HCT116 (cell line): ENCODE measurements around the gene CPM. TPM values are rescaled to one million over a fixed set of nuclear protein-coding genes. Genes with fewer than 3 reads are reported as not detected.

Experiments
- ATAC-seq: fragments of 200-7000 bp; cut with Tn5 transposase; 2 replicates; pipeline ENCODE4 v1.9.1; 2020; ENCODE audit warnings: mild to moderate bottlenecking, moderate library complexity
- BruUV-seq: library from RNA; stranded (reverse); fragments of 400-500 nt; replicated peaks from 2 replicates; lab custom pipeline; 2021; lab: Mats Ljungman, UMichigan
- CTCF ChIA-PET: fragments of 300-600 bp; sonication (Branson Sonifier 250); formaldehyde crosslinking; loops from one replicate; lab custom pipeline; 2021; ENCODE audit warnings: antibody characterized with exemption; lab: Charles Lee
- POLR2A ChIA-PET: fragments of 300-600, 350-600 bp; sonication (Branson Sonifier 250); formaldehyde crosslinking; loops from one replicate; lab custom pipeline; 2021; ENCODE audit warnings: antibody characterized with exemption; lab: Charles Lee
- RAD21 ChIA-PET, 2 experiments: fragments of 300-600 bp; sonication (Branson Sonifier 250); formaldehyde crosslinking; loops; one replicate each; lab custom pipeline; 2023; ENCODE audit warnings: low total read pairs in 2 of 2; ENCODE audit not compliant: uncharacterized antibody in 2 of 2, unreplicated experiment in 2 of 2, low non-redundant PET in 1 of 2; lab: Charles Lee
- DNase-seq: peaks from one replicate; pipeline ENCODE4 v3.0.0-alpha.2; 2010; ENCODE audit warnings: low read depth, low spot score
- H2AFZ ChIP-seq: fragments of 200-600 bp; shearing (Covaris generic), sonication (generic); 2 replicates; pipeline ENCODE4 v1.6.1; 2017; ENCODE audit warnings: low read depth, mixed run types, mixed read lengths, antibody characterized with exemption, low read length; ENCODE audit not compliant: poor library complexity, severe bottlenecking
- H3K27ac ChIP-seq: 2 replicates; pipeline ENCODE4 v1.5.1; 2012; ENCODE audit warnings: low read depth, low read length
- H3K27me3 ChIP-seq: fragments of 200-600 bp; sonication (generic); 2 replicates; pipeline ENCODE4 v1.6.1; 2016; ENCODE audit warnings: mixed run types, low read length, mixed read lengths; ENCODE audit not compliant: insufficient read depth
- H3K36me3 ChIP-seq, 2 experiments: fragments of 200-500 bp in 1 of 2; fragments of 200-600 bp in 1 of 2; sonication (Bioruptor generic) in 1 of 2; sonication (generic) in 1 of 2; 2 replicates each; pipeline versions ENCODE4 v1.5.1 to v1.6.1; 2014 to 2016; ENCODE audit warnings: low read length in 2 of 2, inconsistent platforms in 1 of 2, mixed read lengths in 1 of 2, mixed run types in 1 of 2; ENCODE audit not compliant: insufficient read depth in 2 of 2, control insufficient read depth in 1 of 2
- H3K4me1 ChIP-seq, 2 experiments: fragments of 200-600 bp in 1 of 2; sonication (generic) in 1 of 2; 2 replicates each; pipeline versions ENCODE4 v1.5.1 to v1.6.1; 2012 to 2017; ENCODE audit warnings: low read length in 2 of 2, inconsistent platforms in 1 of 2, mild to moderate bottlenecking in 1 of 2, mixed read lengths in 1 of 2, mixed run types in 1 of 2, moderate library complexity in 1 of 2; ENCODE audit not compliant: insufficient read depth in 2 of 2, control insufficient read depth in 1 of 2
- H3K4me2 ChIP-seq: fragments of 200-600 bp; sonication (generic); 2 replicates; pipeline ENCODE4 v1.6.1; 2017; ENCODE audit warnings: mixed run types, low read length, mixed read lengths
- H3K4me3 ChIP-seq, 2 experiments: fragments of 200-600 bp in 1 of 2; sonication (generic) in 1 of 2; replicated peaks in 1 of 2; 2 replicates each; pipeline ENCODE4 v1.5.1; 2011 to 2016; ENCODE audit warnings: low read length in 2 of 2, control low read depth in 1 of 2, low read depth in 1 of 2, mild to moderate bottlenecking in 1 of 2, mixed read lengths in 1 of 2, mixed run types in 1 of 2
- H3K79me2 ChIP-seq: fragments of 200-600 bp; sonication (generic); 2 replicates; pipeline ENCODE4 v1.6.1; 2017; ENCODE audit warnings: mild to moderate bottlenecking, mixed run types, low read length, moderate library complexity, mixed read lengths; ENCODE audit not compliant: insufficient read depth
- H3K9ac ChIP-seq: fragments of 200-600 bp; sonication (generic); 2 replicates; pipeline ENCODE4 v1.6.1; 2016; ENCODE audit warnings: low read length, mixed read lengths
- H3K9me2 ChIP-seq: fragments of 200-600 bp; sonication (generic), shearing (Covaris generic); 2 replicates; pipeline ENCODE4 v1.6.1; 2017; ENCODE audit warnings: mixed run types, mild to moderate bottlenecking, moderate library complexity; ENCODE audit not compliant: insufficient read depth
- H3K9me3 ChIP-seq, 2 experiments: fragments of 200-500 bp in 1 of 2; fragments of 200-600 bp in 1 of 2; sonication (Bioruptor generic) in 1 of 2; sonication (generic) in 1 of 2; 2 replicates each; pipeline ENCODE4 v1.6.1; 2014 to 2017; ENCODE audit warnings: low read length in 2 of 2, mixed read lengths in 2 of 2, inconsistent platforms in 1 of 2, low read depth in 1 of 2, mild to moderate bottlenecking in 1 of 2, mixed run types in 1 of 2, moderate library complexity in 1 of 2; ENCODE audit not compliant: control insufficient read depth in 1 of 2, insufficient read depth in 1 of 2
- H4K20me1 ChIP-seq: fragments of 200-600 bp; sonication (generic), shearing (Covaris generic); 2 replicates; pipeline ENCODE4 v1.6.1; 2017; ENCODE audit warnings: mixed run types, mild to moderate bottlenecking, moderate library complexity; ENCODE audit not compliant: insufficient read depth
- CBX3 ChIP-seq: IDR thresholded peaks from 2 replicates; pipeline ENCODE4 v1.6.1; 2012; ENCODE audit warnings: low read depth
- EZH2phosphoT487 ChIP-seq: fragments of 200-600 bp; IDR thresholded peaks from 2 replicates; pipeline ENCODE4 v1.6.1; 2018; ENCODE audit warnings: antibody characterized with exemption, borderline replicate concordance
- POLR2A ChIP-seq: IDR thresholded peaks from 2 replicates; pipeline ENCODE4 v1.7.0; 2011; ENCODE audit warnings: borderline replicate concordance; ENCODE audit not compliant: insufficient read depth, insufficient read length; ENCODE audit errors: extremely low read depth
- SP1 ChIP-seq: IDR thresholded peaks from 2 replicates; pipeline ENCODE4 v1.6.1; 2012; ENCODE audit warnings: low read depth
- YY1 ChIP-seq: IDR thresholded peaks from 2 replicates; pipeline ENCODE4 v1.6.1; 2011; ENCODE audit warnings: low read length, low read depth, moderate library complexity, mild to moderate bottlenecking; ENCODE audit not compliant: insufficient replicate concordance; ENCODE audit errors: extremely low read depth
- ZNF274 ChIP-seq: fragments of 200-500 bp; sonication (Bioruptor generic); IDR thresholded peaks from 2 replicates; pipeline ENCODE4 v1.6.1; 2014; ENCODE audit warnings: mild to moderate bottlenecking, low read depth, low read length, inconsistent platforms
- intact Hi-C: fragments of 100-400 bp; cut with micrococcal nuclease; formaldehyde crosslinking; loops from 2 replicates; pipeline ENCODE4 v1.10.0; 2022
- total RNA-seq: library from RNA; stranded (reverse); gene quantifications from one replicate; pipeline ENCODE4 v1.2.1, GENCODE V29; 2021; ENCODE audit not compliant: unreplicated experiment
- TF ChIP-seq, protein P1 (sequence below): IDR thresholded peaks from 2 replicates; pipeline ENCODE4 v1.6.1; 2011; ENCODE audit warnings: mild to moderate bottlenecking, low read length, moderate library complexity; ENCODE audit not compliant: insufficient replicate concordance; ENCODE audit errors: extremely low read depth
- TF ChIP-seq, protein P2 (sequence below): IDR thresholded peaks from 2 replicates; pipeline ENCODE4 v1.6.1; 2012; ENCODE audit warnings: low read depth

CPM gene
- total RNA-seq, 1 experiment from 2014 or later: 5.3 TPM

DNA sequence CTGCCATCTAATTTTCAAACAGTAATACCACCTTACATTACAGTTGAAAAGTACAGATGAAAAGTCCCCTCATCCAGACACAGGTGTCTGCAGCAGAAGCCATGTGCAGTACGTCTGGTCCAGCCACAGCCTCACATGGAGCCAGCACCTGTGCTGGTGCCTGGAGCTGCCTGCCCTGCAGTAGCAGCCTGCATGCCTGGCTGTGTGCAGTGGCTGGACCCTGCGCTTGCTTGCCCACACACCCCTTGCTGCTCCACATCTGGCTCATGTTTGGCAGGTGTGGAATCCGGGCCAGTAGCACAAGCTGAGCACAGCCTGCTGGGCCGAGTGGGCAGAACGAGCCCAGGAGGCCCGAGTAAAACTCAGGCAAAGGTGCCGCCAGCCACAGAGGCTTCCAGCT lies 21.8 kb upstream of the CPM start:
- ChIA-PET CTCF (no interaction called here), POLR2A (no interaction called here), RAD21 (no interaction called here)
- 0 out of 4 replicates have a peak, but pooled peaks cover 4% of the 10 kb centered on the region in 2 experiments for H3K9me3 ChIP-seq
- no peaks in the 10 kb centered on the region; a peak in 1 of 4 replicates for H3K4me1 ChIP-seq
- no peak overlapping the region for H3K9ac ChIP-seq
- H3K4me3 ChIP-seq: no peak overlapping the region
- no peak overlapping the region for H3K4me2 ChIP-seq
- H3K27me3 ChIP-seq: no peaks in the 10 kb centered on the region
- no peak for DNase-seq
- TF ChIP-seq, protein P1, sequence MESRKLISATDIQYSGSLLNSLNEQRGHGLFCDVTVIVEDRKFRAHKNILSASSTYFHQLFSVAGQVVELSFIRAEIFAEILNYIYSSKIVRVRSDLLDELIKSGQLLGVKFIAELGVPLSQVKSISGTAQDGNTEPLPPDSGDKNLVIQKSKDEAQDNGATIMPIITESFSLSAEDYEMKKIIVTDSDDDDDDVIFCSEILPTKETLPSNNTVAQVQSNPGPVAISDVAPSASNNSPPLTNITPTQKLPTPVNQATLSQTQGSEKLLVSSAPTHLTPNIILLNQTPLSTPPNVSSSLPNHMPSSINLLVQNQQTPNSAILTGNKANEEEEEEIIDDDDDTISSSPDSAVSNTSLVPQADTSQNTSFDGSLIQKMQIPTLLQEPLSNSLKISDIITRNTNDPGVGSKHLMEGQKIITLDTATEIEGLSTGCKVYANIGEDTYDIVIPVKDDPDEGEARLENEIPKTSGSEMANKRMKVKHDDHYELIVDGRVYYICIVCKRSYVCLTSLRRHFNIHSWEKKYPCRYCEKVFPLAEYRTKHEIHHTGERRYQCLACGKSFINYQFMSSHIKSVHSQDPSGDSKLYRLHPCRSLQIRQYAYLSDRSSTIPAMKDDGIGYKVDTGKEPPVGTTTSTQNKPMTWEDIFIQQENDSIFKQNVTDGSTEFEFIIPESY: no peak
- TF ChIP-seq EZH2phosphoT487 (no peak), SP1 (no peak), POLR2A (no peak), CBX3 (no peak), ZNF274 (no peak), YY1 (no peak)
- TF ChIP-seq, protein P2, sequence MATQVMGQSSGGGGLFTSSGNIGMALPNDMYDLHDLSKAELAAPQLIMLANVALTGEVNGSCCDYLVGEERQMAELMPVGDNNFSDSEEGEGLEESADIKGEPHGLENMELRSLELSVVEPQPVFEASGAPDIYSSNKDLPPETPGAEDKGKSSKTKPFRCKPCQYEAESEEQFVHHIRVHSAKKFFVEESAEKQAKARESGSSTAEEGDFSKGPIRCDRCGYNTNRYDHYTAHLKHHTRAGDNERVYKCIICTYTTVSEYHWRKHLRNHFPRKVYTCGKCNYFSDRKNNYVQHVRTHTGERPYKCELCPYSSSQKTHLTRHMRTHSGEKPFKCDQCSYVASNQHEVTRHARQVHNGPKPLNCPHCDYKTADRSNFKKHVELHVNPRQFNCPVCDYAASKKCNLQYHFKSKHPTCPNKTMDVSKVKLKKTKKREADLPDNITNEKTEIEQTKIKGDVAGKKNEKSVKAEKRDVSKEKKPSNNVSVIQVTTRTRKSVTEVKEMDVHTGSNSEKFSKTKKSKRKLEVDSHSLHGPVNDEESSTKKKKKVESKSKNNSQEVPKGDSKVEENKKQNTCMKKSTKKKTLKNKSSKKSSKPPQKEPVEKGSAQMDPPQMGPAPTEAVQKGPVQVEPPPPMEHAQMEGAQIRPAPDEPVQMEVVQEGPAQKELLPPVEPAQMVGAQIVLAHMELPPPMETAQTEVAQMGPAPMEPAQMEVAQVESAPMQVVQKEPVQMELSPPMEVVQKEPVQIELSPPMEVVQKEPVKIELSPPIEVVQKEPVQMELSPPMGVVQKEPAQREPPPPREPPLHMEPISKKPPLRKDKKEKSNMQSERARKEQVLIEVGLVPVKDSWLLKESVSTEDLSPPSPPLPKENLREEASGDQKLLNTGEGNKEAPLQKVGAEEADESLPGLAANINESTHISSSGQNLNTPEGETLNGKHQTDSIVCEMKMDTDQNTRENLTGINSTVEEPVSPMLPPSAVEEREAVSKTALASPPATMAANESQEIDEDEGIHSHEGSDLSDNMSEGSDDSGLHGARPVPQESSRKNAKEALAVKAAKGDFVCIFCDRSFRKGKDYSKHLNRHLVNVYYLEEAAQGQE: no peak
- no peaks in the 10 kb centered on the region for H4K20me1 ChIP-seq
- BruUV-seq: no TSS peak
- H3K27ac ChIP-seq: no peak overlapping the region
- H3K79me2 ChIP-seq: no peaks in the 10 kb centered on the region
- no peaks in the 10 kb centered on the region for H3K36me3 ChIP-seq
- intact Hi-C loops: no loop called here
- no peak overlapping the region for H2AFZ ChIP-seq
- H3K9me2 ChIP-seq: no peaks in the 10 kb centered on the region
- ATAC-seq: no peak
